NCI-H748 (cell line): ENCODE measurements around the gene ACOXL.

Experiments used
- DNase-seq: peaks from one replicate; lab custom pipeline; 2025; ENCODE audit not compliant: unreplicated experiment; lab: John Stamatoyannopoulos, UW

Gene ACOXL

GRCh38 chr2:110751642-110752041, 19.3 kb downstream of the ACOXL start:
- no peak for DNase-seq

- DNase-seq, result no peak
Observed at GRCh38 chr2:110752871-110753270, 20.5 kb downstream of the ACOXL start.

GRCh38 chr2:110755491-110756078, 23.2 kb downstream of the ACOXL start:
- peak; percentile 3 for DNase-seq

GRCh38 chr2:110759411-110759810, 27.0 kb downstream of the ACOXL start:
- no peak for DNase-seq

GRCh38 chr2:110764931-110765330, 32.6 kb downstream of the ACOXL start:
- no peak for DNase-seq

GRCh38 chr2:110766291-110766690, 33.9 kb downstream of the ACOXL start:
- DNase-seq, result no peak

GRCh38 chr2:110768591-110768990, 36.2 kb downstream of the ACOXL start:
- peak; percentile 89 for DNase-seq

GRCh38 chr2:110770404-110770958, 38.1 kb downstream of the ACOXL start:
- DNase-seq, result peak; percentile 93

GRCh38 chr2:110770959-110771431, 38.6 kb downstream of the ACOXL start:
- no peak for DNase-seq

GRCh38 chr2:110771547-110772382, 39.4 kb downstream of the ACOXL start:
- DNase-seq, result peak; percentile 54

GRCh38 chr2:110772383-110772755, 40.0 kb downstream of the ACOXL start:
- DNase-seq, result no peak

- no peak for DNase-seq
Observed at GRCh38 chr2:110773401-110773921, 41.1 kb downstream of the ACOXL start.

- DNase-seq, result no peak
Observed at GRCh38 chr2:110774701-110775100, 42.3 kb downstream of the ACOXL start.

- DNase-seq, result no peak
Observed at GRCh38 chr2:110777531-110778311, 45.3 kb downstream of the ACOXL start.

GRCh38 chr2:110780461-110780860, 48.1 kb downstream of the ACOXL start:
- no peak for DNase-seq

GRCh38 chr2:110783196-110783873, 51.0 kb downstream of the ACOXL start:
- no peak for DNase-seq

- no peak for DNase-seq
Observed at GRCh38 chr2:110784047-110784631, 51.8 kb downstream of the ACOXL start.

- no peak for DNase-seq
Observed at GRCh38 chr2:110785439-110785838, 53.1 kb downstream of the ACOXL start.

GRCh38 chr2:110788976-110789375, 56.6 kb downstream of the ACOXL start:
- no peak for DNase-seq

GRCh38 chr2:110789706-110790105, 57.3 kb downstream of the ACOXL start:
- DNase-seq, result no peak
